GM23338 (cell line): Measurements from ENCODE around the gene UBALD2. TPM values are rescaled to one million over a fixed set of nuclear protein-coding genes. Genes with fewer than 3 reads are reported as not detected.

Source experiments
- ATAC-seq: fragments of 200-7000 bp; cut with Tn5 transposase; 3 replicates; pipeline ENCODE4 v1.9.1; 2020
- DNase-seq: peaks from one replicate; pipeline ENCODE4 v3.0.0-alpha.2; 2015; ENCODE audit warnings: low spot score
- H2AFZ ChIP-seq: fragments of 200-600 bp; sonication (generic); 2 replicates; pipeline ENCODE4 v1.8.0; 2016; ENCODE audit warnings: antibody characterized with exemption, mild to moderate bottlenecking, moderate library complexity
- H3F3A ChIP-seq: fragments of 200-600 bp; sonication (generic); replicated peaks from 2 replicates; pipeline ENCODE4 v1.8.0; 2017; ENCODE audit warnings: antibody characterized with exemption, mixed run types, low read depth
- H3K27ac ChIP-seq: fragments of 200-600 bp; sonication (generic); 2 replicates; pipeline ENCODE4 v1.6.1; 2016; ENCODE audit warnings: low read depth
- H3K27me3 ChIP-seq: fragments of 200-600 bp; sonication (generic); 2 replicates; pipeline ENCODE4 v1.8.0; 2016; ENCODE audit warnings: mild to moderate bottlenecking, mixed run types, moderate library complexity; ENCODE audit not compliant: insufficient read depth
- H3K36me3 ChIP-seq: fragments of 200-600 bp; sonication (generic); 2 replicates; pipeline ENCODE4 v1.8.0; 2016; ENCODE audit warnings: mild to moderate bottlenecking; ENCODE audit not compliant: insufficient read depth
- H3K4me1 ChIP-seq: fragments of 200-600 bp; sonication (generic); 2 replicates; pipeline ENCODE4 v1.8.0; 2016; ENCODE audit warnings: mild to moderate bottlenecking, moderate library complexity; ENCODE audit not compliant: insufficient read depth
- H3K4me2 ChIP-seq: fragments of 200-600 bp; sonication (generic); 2 replicates; pipeline ENCODE4 v1.7.1; 2017; ENCODE audit warnings: mixed run types
- H3K4me3 ChIP-seq: fragments of 200-600 bp; sonication (generic); 2 replicates; pipeline ENCODE4 v1.6.1; 2016; ENCODE audit warnings: mixed run types
- H3K79me2 ChIP-seq: fragments of 200-600 bp; sonication (generic); replicated peaks from 2 replicates; pipeline ENCODE4 v1.8.0; 2017; ENCODE audit warnings: mild to moderate bottlenecking; ENCODE audit not compliant: insufficient read depth
- H3K9me2 ChIP-seq: fragments of 200-600 bp; sonication (generic); 2 replicates; pipeline ENCODE4 v1.8.0; 2017; ENCODE audit not compliant: insufficient read depth
- H4K20me1 ChIP-seq: fragments of 200-600 bp; sonication (generic); replicated peaks from 2 replicates; pipeline ENCODE4 v1.8.0; 2017; ENCODE audit warnings: mild to moderate bottlenecking; ENCODE audit not compliant: insufficient read depth
- H3K27ac Mint-ChIP-seq: 2 replicates; pipeline ENCODE4 v1.8.0; 2020; ENCODE audit warnings: inconsistent platforms, mild to moderate bottlenecking, moderate library complexity, mixed read lengths
- H3K27me3 Mint-ChIP-seq: 3 replicates; pipeline ENCODE4 v1.8.0; 2022; ENCODE audit warnings: low read depth, mild to moderate bottlenecking, moderate library complexity, mixed read lengths, inconsistent platforms; ENCODE audit not compliant: insufficient read depth, poor library complexity
- H3K36me3 Mint-ChIP-seq: 3 replicates; pipeline ENCODE4 v1.8.0; 2021; ENCODE audit warnings: low read depth, mild to moderate bottlenecking, inconsistent platforms, moderate library complexity, mixed read lengths
- H3K4me1 Mint-ChIP-seq: 3 replicates; pipeline ENCODE4 v1.8.0; 2020; ENCODE audit warnings: mild to moderate bottlenecking, inconsistent platforms, mixed read lengths
- H3K4me3 Mint-ChIP-seq: 3 replicates; pipeline ENCODE4 v1.8.0; 2021; ENCODE audit warnings: moderate library complexity, mild to moderate bottlenecking, inconsistent platforms, mixed read lengths
- H3K9me3 Mint-ChIP-seq: 3 replicates; pipeline ENCODE4 v1.8.0; 2020; ENCODE audit warnings: moderate library complexity, mild to moderate bottlenecking, inconsistent platforms, mixed read lengths
- ETS1 ChIP-seq: IDR thresholded peaks from 2 replicates; pipeline ENCODE4 v1.6.1; 2016; ENCODE audit warnings: antibody characterized with exemption
- POLR2AphosphoS5 ChIP-seq: IDR thresholded peaks from 2 replicates; pipeline ENCODE4 v1.6.1; 2016; ENCODE audit warnings: antibody characterized with exemption, low read depth
- ZNF462 ChIP-seq: fragments of 250-450 bp; sonication (Bioruptor Pico); IDR thresholded peaks from 2 replicates; pipeline ENCODE4 v1.5.0; 2020; ENCODE audit warnings: mild to moderate bottlenecking, moderate library complexity
- polyA plus RNA-seq: library from polyadenylated mRNA; unstranded; fragments of >200 nt; fragmentation: Nextera tagmentation; extraction: Ambion mirVana; gene quantifications from 2 replicates; pipeline ENCODE4 v1.2.1, GENCODE V29; 2016
- total RNA-seq: library from RNA; depleted of rRNA; stranded (reverse); fragments of >200 nt; shearing (Covaris generic); gene quantifications from 2 replicates; pipeline ENCODE4 v1.2.3, GENCODE V29; 2014

UBALD2 gene
- total and polyA plus RNA-seq, 2 experiments from 2014 or later, result 2.2 to 3.1 TPM

DNA sequence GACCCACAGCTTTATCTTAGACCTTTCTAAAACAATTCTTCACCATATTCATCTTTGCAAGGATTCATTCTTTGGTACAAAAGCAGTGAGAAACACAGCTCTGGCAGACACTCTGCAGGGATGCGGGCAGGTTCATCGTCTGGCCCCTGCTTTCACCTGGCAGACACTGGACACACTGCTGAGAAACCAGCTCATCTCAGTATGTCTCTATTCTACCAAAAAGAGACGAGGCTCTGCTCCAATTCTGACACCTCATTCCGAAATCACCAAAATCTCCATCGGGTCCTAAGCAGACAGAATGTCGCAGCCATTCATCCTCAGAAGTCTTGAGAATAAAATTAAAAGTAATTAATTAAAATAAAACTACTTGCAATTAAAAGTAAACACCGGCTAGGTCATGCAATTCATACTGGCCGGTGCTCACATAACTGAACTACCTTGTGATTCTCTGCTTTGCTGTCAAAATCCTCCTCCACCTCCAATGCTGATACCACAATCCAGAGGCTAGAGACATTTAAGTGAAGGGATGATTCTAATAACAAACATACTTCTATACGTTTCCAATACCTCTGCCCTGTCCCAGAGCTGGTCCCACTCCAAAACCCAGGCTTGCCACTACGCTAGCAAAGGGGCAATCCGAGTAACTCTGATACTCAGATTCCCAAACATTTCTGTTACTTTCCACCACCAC, 26.2 kb upstream of the UBALD2 start:
- Histone ChIP-seq H3K4me2 (peak overlapping the region; percentile 88), H3K9me2 (no peaks in the 10 kb centered on the region), H3F3A (no peaks in the 10 kb centered on the region), H3K4me3 (peak overlapping the region; percentile 65; the same call in 1 of the 2 replicates), H3K4me1 (peaks cover 6% of the 10 kb centered on the region), H3K36me3 (no peaks in the 10 kb centered on the region), H2AFZ (no peak overlapping the region), H3K79me2 (no peaks in the 10 kb centered on the region), H3K27me3 (peaks cover 59% of the 10 kb centered on the region), H4K20me1 (peaks cover 6% of the 10 kb centered on the region; the same call in 1 of the 2 replicates), H3K27ac (no peak overlapping the region)
- DNase-seq (peak; percentile 14), ATAC-seq (no peak)
- Mint-ChIP-seq H3K4me1 (peaks cover 11% of the 10 kb centered on the region), H3K27ac (no peak overlapping the region), H3K9me3 (no peaks in the 10 kb centered on the region), H3K27me3 (peaks cover 45% of the 10 kb centered on the region), H3K4me3 (peak overlapping the region; percentile 63), H3K36me3 (no peaks in the 10 kb centered on the region)
- TF ChIP-seq POLR2AphosphoS5 (no peak), ETS1 (no peak), ZNF462 (no peak)
